Activated T-cell treated with anti-CD3 and anti-CD28 coated beads, Interleukin-2, amount 50 U/mL, for 72 hours (primary cell): ENCODE results near the gene ING1. TPM values are rescaled to one million over a fixed set of nuclear protein-coding genes. Genes with fewer than 3 reads are reported as not detected.
"Not testable (repeated sequence)": the region's sequence is repeated elsewhere in the genome, so short reads cannot be mapped to it uniquely, and the experiment has no call there.

Experiments
- ATAC-seq, 2 donors: fragments of 150-1000 bp; cut with Tn5 transposase; replicated peaks in 1 of 2; 2 replicates each; pipeline ENCODE4 v1.10.0; 2021; ENCODE audit warnings: moderate library complexity in 2 of 2, mild to moderate bottlenecking in 1 of 2
- DNase-seq, 2 donors: peaks; one replicate each; pipeline ENCODE4 v3.0.0; 2021 to 2022; ENCODE audit warnings: mixed read lengths in 1 of 2
- H3K27ac Mint-ChIP-seq: one replicate; pipeline ENCODE4 v1.8.0; 2022; ENCODE audit warnings: mild to moderate bottlenecking, moderate library complexity, mixed read lengths
- H3K27me3 Mint-ChIP-seq: one replicate; pipeline ENCODE4 v1.8.0; 2022; ENCODE audit warnings: low read depth, mixed read lengths
- H3K36me3 Mint-ChIP-seq, 2 donors: one replicate each; pipeline ENCODE4 v1.8.0; 2022; ENCODE audit warnings: mixed read lengths in 2 of 2, mild to moderate bottlenecking in 1 of 2; ENCODE audit not compliant: insufficient read depth in 2 of 2
- H3K4me1 Mint-ChIP-seq: one replicate; pipeline ENCODE4 v1.8.0; 2022; ENCODE audit warnings: low read depth, mixed read lengths
- H3K4me3 Mint-ChIP-seq, 2 donors: one replicate each; pipeline ENCODE4 v1.8.0; 2022; ENCODE audit warnings: mild to moderate bottlenecking in 2 of 2, mixed read lengths in 2 of 2, moderate library complexity in 2 of 2
- H3K9me3 Mint-ChIP-seq, 2 donors: one replicate each; pipeline ENCODE4 v1.8.0; 2022; ENCODE audit warnings: mixed read lengths in 2 of 2
- total RNA-seq, 2 donors: library from RNA; stranded (reverse); gene quantifications; one replicate each; pipeline ENCODE4 v1.2.3, GENCODE V29; 2022

The ING1 gene, protein sequence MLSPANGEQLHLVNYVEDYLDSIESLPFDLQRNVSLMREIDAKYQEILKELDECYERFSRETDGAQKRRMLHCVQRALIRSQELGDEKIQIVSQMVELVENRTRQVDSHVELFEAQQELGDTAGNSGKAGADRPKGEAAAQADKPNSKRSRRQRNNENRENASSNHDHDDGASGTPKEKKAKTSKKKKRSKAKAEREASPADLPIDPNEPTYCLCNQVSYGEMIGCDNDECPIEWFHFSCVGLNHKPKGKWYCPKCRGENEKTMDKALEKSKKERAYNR
- total RNA-seq: 10 to 100 TPM; 19.9 to 24.2 TPM

DNA sequence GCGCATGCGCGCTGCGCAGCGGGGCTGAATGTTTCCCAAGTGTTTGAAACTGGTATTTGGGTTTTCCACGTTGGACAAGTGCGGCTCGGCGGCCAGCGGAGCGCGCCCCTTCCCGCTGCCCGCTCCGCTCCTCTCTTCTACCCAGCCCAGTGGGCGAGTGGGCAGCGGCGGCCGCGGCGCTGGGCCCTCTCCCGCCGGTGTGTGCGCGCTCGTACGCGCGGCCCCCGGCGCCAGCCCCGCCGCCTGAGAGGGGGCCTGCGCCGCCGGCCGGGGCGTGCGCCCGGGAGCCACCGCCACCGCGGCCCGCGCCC lies at the start of gene ING1:
Gene ING1, plus strand, starts transcription at position 59 of the 311 bp plus-strand sequence. CDS start 450 bp downstream, outside the sequence.
- Mint-ChIP-seq H3K4me3 (peak within 1 kb of the TSS; percentile 96 to 99), H3K27me3 (no peaks in the 10 kb centered on the region), H3K4me1 (peaks cover 23% of the 10 kb centered on the region), H3K27ac (peak within 1 kb of the TSS; percentile 97), H3K9me3 (no peaks in the 10 kb centered on the region), H3K36me3 (peaks cover 2 to 3% of the 10 kb centered on the region in 2 donors)
- ATAC-seq: no peak
- DNase-seq: no peak

DNA sequence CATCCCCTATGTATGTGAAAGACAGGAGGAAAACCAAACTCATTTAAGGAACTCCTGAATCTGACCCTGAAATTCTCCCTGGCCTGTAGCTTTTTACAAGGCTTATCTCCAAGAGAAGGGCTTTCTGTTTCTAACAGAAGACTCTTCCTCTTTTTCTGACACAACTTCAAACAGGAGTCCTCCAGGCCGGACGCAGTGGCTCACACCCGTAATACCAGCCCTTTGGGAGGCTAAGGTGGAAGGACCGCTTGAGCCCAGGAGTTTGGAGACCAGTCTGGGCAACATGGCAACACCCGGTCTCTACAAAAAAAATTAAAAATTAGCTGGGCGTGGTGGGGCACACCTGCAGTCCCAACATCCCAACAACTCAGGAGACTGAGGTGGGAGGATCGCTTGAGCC lies 49.5 kb upstream of the ING1 start:
- no peaks in the 10 kb centered on the region for H3K27me3 Mint-ChIP-seq
- no peak overlapping the region for H3K27ac Mint-ChIP-seq
- ATAC-seq (no peak), DNase-seq (no peak)
- H3K9me3 Mint-ChIP-seq: peaks cover 0 to 2% of the 10 kb centered on the region in 2 donors
- no peak overlapping the region for H3K4me3 Mint-ChIP-seq
- peaks cover 6% of the 10 kb centered on the region for H3K4me1 Mint-ChIP-seq
- peaks cover 18 to 58% of the 10 kb centered on the region in 2 donors for H3K36me3 Mint-ChIP-seq

DNA sequence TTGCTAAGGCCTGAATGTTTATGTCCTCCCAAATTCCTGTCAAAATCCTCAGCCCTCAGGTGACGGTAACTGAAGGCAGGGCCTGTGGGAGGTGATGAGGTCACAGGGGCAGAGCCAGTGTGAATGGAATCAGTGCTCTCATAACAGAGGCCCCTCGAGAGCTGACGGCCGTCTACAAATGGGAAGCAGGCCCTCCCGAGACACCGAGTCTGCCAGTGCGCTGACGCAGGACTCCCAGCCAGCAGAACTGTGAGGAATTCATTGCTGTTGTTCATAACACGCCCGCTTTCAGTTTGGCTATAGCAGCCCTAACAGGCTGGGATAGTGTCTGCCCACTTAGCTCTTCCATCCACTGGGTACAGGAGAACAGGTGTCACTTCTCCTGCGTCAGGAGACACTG lies 48.8 kb upstream of the ING1 start:
- Mint-ChIP-seq H3K4me1 (no peaks in the 10 kb centered on the region), H3K27me3 (no peaks in the 10 kb centered on the region), H3K4me3 (no peak overlapping the region), H3K36me3 (peaks cover 16 to 55% of the 10 kb centered on the region in 2 donors), H3K9me3 (peaks cover 0 to 2% of the 10 kb centered on the region in 2 donors), H3K27ac (no peak overlapping the region)
- no peak for DNase-seq
- ATAC-seq: no peak

DNA sequence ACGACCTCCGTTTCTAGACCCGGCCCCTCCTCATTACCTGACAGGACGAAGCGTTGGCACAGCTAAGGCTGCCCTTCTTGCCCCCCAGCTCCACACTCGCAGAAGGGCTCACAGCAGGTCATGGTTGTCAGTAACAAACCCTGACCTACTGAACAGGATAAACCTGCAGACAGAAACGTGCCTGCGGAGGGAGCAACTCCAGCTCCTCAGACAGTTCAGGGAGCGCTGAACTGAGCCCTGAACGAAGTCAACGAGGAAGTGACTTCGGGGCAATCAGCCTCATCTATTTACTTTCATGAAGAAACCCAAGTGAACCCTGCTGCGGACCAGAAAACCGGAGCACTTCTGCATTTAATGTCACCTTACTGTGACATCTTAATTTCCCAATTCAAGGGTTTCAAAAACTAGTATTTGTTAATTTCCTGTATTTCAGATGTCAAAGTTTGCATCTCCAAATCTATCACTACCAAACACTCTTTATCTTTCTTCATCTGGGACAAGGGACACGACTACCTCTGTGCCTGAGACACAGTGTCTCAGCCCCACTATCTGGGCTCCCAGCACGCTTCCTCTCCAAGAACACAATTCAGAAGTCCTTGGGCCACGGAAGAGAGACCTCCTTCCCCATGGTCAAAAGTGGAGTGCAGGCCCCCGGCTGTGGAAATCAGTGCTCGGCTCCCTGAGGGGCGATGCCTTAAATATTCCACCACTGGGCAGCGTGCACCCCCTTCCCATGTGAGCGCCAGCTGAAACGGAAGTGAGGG lies 47.8 kb upstream of the ING1 start:
- Mint-ChIP-seq H3K27ac (no peak overlapping the region), H3K4me3 (no peak overlapping the region), H3K9me3 (no peaks in the 10 kb centered on the region), H3K27me3 (no peaks in the 10 kb centered on the region), H3K36me3 (peaks cover 14 to 51% of the 10 kb centered on the region in 2 donors), H3K4me1 (no peaks in the 10 kb centered on the region)
- DNase-seq (no peak), ATAC-seq (no peak)

DNA sequence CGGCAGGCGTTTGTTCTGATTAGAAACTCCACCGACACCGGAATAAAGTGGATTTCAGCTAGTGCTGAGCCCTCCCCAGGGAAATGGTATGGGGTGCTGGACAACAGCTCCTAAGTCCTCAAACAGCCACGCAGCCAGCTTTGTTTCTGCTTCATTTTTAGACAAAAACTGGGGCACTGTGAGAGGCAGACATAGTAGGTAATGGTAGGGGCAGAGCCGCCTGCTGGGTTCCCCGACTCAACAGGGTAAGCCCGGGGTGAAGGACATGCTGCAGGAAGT lies 47.3 kb upstream of the ING1 start:
- ATAC-seq (no peak), DNase-seq (no peak)
- no peaks in the 10 kb centered on the region for H3K4me1 Mint-ChIP-seq
- H3K27me3 Mint-ChIP-seq: no peaks in the 10 kb centered on the region
- no peak overlapping the region for H3K4me3 Mint-ChIP-seq
- no peaks in the 10 kb centered on the region for H3K9me3 Mint-ChIP-seq
- peaks cover 17 to 52% of the 10 kb centered on the region in 2 donors for H3K36me3 Mint-ChIP-seq
- no peak overlapping the region for H3K27ac Mint-ChIP-seq

DNA sequence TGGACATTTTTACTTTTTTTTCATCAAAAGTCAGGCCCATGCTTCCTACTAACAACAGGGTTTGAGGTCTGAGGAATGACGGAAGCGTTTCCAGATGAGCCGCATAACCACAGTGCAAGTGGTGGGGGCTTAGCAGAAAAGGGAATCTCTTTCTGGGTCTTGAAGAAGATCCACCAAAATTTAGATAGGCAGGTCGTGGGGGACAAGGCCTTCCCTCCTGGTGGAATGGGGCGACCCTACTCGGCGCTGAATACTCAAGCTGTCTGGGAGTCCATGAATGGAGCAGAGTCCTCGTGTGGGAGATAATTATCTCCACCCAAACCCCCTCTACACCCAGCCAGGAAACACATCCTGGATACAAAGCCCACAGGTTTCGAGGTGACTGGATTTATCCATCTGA lies 44.5 kb upstream of the ING1 start:
- Mint-ChIP-seq H3K27ac (no peak overlapping the region), H3K4me1 (no peaks in the 10 kb centered on the region), H3K4me3 (no peak overlapping the region), H3K9me3 (no peaks in the 10 kb centered on the region), H3K36me3 (peaks cover 10 to 41% of the 10 kb centered on the region in 2 donors), H3K27me3 (no peaks in the 10 kb centered on the region)
- no peak for DNase-seq
- ATAC-seq: no peak

DNA sequence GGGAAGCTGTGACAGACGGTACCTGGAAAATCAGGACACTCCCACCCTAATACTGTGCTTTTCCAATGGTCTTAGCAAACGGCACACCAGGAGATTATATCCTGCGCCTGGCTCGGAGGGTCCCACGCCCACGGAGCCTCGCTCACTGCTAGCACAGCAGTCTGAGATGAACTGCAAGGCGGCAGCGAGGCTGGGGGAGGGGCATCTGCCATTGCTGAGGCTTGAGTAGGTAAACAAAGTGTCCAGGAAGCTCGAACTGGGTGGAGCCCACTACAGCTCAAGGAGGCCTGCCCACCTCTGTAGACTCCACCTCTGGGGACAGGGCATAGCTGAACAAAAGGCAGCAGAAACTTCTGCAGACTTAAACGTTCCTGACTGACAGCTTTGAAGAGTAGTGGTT lies 43.7 kb upstream of the ING1 start:
- peaks cover 12 to 46% of the 10 kb centered on the region in 2 donors for H3K36me3 Mint-ChIP-seq
- not testable (repeated sequence) for H3K27ac Mint-ChIP-seq, H3K4me3 Mint-ChIP-seq, DNase-seq, H3K9me3 Mint-ChIP-seq, H3K27me3 Mint-ChIP-seq, H3K4me1 Mint-ChIP-seq, ATAC-seq

DNA sequence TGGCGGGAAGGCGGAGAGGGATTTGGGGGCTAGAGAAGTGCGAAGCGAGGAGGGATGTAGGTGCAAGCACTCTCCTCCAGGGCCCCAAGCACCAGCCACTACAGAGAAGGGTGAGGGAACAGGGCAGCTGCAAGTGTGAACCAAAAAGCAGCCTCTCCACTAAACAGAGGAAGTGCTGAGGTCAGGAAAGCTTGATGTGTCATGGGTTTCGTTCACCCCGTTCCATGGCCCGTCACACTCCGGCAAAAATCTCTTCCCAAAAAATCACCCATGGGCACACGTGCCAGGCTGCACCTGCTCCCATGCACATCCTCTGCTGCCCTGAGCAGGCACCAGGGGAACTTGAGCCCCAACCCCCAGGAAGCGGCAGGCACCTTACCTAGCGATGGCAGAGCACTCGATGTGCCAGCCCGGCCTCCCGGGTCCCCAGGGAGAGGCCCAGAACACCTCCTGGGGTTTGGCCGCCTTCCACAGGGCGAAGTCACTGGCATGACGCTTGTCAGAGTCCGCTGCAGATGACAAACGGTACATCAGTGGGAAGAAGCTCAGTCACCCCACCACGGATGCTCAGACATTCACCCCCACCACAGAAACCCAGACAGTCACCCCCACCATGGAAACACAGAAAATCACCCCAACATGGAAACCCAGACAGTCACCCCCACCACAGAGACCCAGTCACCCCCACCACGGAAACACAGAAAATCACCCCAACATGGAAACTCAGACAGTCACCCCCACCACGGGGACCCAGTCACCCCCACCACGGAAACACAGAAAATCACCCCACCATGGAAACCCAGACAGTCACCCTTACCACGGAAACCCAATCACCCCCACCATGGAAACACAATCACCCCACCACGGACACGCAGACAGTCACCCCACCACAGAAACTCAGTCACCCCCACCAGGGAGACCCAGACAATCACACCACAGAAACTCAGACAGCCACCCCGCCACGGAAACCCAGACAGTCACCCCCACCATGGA lies 36.6 kb upstream of the ING1 start:
- Mint-ChIP-seq H3K4me3 (peak overlapping the region in 1 of 2 donors; percentile 36), H3K9me3 (peaks cover 0 to 2% of the 10 kb centered on the region in 2 donors), H3K36me3 (peaks cover 19 to 56% of the 10 kb centered on the region in 2 donors), H3K27ac (peak overlapping the region; percentile 86), H3K4me1 (peaks cover 23% of the 10 kb centered on the region), H3K27me3 (no peaks in the 10 kb centered on the region)
- peak; percentile 27 to 60 for DNase-seq
- peak; percentile 72 to 81 for ATAC-seq

DNA sequence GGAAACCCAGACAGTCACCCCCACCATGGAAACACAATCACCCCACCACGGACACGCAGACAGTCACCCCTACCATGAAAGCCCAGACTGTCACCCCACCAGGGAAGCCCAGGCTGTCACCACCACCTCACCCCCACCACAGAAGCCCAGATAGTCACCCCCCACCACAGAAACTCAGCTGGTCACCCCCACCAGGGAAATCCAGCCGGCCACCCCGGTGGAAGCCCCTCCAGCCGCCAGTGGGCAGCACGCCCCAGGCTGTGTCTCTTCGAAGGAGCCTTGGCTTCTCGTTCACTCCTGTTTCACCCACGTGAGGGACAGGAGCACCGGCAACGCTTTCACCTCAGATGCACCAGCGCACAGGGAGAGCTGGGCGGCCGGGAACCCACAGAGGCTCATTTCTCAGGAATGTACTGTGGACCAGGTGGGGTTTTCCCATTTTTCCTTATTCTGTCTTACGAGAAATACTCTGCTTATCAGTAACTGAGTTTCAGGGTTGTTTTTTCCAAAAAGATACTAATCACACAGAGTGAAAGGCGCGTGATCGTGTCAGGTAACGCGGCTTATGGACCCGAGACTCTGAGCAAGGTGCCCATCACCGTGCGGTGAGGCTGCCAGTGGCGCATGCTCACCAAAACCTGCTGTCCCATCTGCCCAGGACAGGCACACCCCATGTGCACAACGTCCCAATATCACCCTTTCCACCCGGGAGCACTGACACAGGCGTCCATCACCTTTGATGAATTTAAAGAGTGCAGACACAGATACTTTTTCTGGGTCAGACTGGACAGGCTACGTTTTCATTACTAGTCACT lies 35.6 kb upstream of the ING1 start:
- DNase-seq (peak; percentile 12 to 38), ATAC-seq (peak; percentile 45 to 74)
- Mint-ChIP-seq H3K27ac (no peak overlapping the region), H3K4me3 (no peak overlapping the region), H3K36me3 (peaks cover 19 to 50% of the 10 kb centered on the region in 2 donors), H3K9me3 (peaks cover 0 to 2% of the 10 kb centered on the region in 2 donors), H3K4me1 (peaks cover 23% of the 10 kb centered on the region), H3K27me3 (no peaks in the 10 kb centered on the region)

DNA sequence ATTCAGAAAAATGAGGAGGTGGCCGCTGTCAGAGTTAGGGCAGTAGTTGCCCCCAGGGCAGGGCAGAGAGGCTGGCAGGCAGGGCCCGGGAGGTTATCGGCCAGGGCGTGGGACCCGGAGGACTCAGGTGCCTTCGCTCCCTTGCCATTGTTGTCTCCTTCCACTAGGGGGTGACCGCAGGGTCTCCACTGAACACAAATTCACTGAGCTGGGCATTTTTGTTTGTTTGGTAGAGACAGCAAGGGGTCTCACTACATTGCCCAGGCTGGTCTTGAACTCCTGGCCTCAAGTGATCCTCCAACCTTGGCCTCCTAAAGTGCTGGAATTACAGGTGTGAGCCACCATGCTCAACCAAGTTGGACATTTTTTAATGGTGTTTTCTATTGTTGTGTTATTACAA lies 32.6 kb upstream of the ING1 start:
- Mint-ChIP-seq H3K4me3 (no peak overlapping the region), H3K27ac (no peak overlapping the region), H3K9me3 (peaks cover 0 to 2% of the 10 kb centered on the region in 2 donors), H3K36me3 (peaks cover 20 to 39% of the 10 kb centered on the region in 2 donors), H3K4me1 (peaks cover 20% of the 10 kb centered on the region), H3K27me3 (no peaks in the 10 kb centered on the region)
- DNase-seq: peak; percentile 8 to 16
- ATAC-seq: no peak

DNA sequence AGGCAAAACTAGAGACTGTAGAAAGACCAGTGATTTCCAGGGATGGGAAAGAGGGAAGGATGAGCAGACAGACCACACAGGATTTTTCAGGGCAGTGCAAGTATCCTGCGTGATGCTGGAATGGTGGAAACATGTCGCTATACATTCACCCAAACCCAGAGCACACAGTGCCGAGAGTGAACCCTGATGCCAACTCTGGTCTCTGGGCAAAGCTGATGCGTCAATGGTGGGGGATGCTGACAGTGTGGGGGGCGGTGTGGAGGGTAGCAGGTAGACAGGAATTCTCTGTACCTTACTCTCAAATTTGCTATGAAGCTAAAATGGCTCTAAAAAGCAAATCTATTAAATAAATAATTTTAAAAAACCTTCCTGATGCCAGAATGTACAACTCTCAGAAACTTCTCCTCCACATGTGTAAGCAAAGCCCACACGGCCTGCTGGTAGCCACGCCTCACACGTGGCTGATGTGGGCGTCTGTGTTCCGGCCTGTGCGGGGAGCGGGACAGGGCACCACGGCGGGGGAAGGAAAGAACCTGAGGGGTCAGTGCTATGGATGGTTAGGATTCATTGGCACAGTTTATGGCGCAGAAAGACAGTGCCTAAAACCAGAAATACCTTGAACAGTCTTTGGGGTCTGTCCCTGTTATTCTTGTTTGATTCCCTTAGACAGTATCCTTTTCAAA lies 31.5 kb upstream of the ING1 start:
- Mint-ChIP-seq H3K4me1 (peaks cover 9% of the 10 kb centered on the region), H3K36me3 (peaks cover 15 to 30% of the 10 kb centered on the region in 2 donors), H3K27me3 (no peaks in the 10 kb centered on the region), H3K4me3 (no peak overlapping the region), H3K27ac (no peak overlapping the region), H3K9me3 (no peaks in the 10 kb centered on the region)
- ATAC-seq (no peak), DNase-seq (no peak)

DNA sequence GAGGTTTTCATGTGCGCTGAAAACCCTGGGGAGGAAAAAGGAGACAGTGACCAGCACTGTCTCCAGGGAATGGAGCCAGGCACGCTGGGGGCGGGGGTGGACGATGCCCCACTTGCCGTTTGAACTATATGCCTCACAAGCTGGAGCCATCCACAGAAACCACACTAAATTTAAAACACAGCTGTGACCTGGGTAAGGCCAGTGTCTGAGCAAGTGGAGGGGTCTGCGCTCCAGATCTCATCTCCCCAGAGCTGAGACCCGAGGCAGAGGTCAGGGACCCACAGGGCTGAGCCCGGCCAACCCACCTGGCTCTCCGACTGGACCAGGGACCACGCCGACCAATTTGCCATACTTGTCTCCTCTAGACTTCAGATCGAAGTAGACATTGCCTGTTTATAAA lies 30.8 kb upstream of the ING1 start:
- Mint-ChIP-seq H3K9me3 (no peaks in the 10 kb centered on the region), H3K27me3 (no peaks in the 10 kb centered on the region), H3K27ac (no peak overlapping the region), H3K4me1 (peaks cover 8% of the 10 kb centered on the region), H3K4me3 (no peak overlapping the region), H3K36me3 (peaks cover 15 to 32% of the 10 kb centered on the region in 2 donors)
- ATAC-seq (no peak), DNase-seq (no peak)
